Measurements from ENCODE around the gene FHIT.

GRCh38 chr3:61157414-61157813 lies 93.8 kb downstream of the FHIT start:
- no peak for TF ChIP-seq CTCF (IDR thresholded peaks at IDR 0.05; ENCODE audit: low read depth, low read length)
- no peak for TF ChIP-seq EZH2phosphoT487 (IDR thresholded peaks at IDR 0.05; ENCODE audit: low read depth)
